HG02938 (cell line): ENCODE results near the gene SRRM1.
"Not testable (repeated sequence)": the region's sequence is repeated elsewhere in the genome, so short reads cannot be mapped to it uniquely, and the experiment has no call there.

Experiments used
- ATAC-seq: cut with Tn5 transposase; IDR thresholded peaks from one replicate; pipeline ENCODE4 v1.9.1; 2021; ENCODE audit warnings: mild to moderate bottlenecking, moderate library complexity; ENCODE audit not compliant: unreplicated experiment

The SRRM1 gene

GRCh38 chr1:24692351-24692980, 49.4 kb downstream of the SRRM1 start:
- no peak for ATAC-seq

GRCh38 chr1:24693827-24694379, 50.8 kb downstream of the SRRM1 start:
- ATAC-seq, result no peak

- no peak for ATAC-seq
Measured at GRCh38 chr1:24694380-24694843, 51.3 kb downstream of the SRRM1 start.

DNA sequence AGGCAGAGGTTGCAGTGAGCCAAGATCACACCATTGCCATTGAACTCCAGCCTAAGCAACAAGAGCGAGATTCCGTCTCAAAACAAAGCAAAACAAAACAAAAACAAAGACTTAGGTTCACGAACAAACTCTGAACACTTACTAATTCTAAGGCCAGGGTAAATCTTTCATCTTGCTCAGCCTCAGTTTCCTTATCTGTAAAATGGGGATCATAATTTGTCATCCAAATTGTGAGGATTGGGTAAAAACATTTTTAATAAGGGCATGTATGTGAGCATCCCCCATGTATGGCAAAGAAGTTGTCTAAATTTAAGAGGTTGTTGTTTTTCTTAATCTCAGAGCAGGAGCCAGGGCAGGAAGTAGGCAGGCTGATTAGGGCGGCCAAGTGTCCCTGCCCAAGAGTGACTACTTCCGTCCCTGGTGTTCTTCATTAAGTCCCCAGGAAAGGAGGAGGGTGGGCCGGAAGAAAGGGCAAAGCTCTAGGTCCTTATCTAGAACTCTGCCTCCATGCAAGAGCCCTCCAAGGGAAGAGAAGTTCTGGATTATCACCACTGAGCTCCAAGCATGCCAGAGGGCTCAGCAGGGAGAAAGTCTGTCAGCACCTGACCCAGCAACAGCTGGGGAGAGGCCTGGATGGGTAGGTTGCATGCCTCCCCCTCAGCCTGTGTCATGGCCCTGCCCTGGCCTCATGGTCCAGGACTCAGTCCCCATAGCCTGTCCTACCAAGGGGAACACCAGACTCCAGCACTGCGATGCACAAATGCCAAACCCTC, 52.3 kb downstream of the SRRM1 start:
- ATAC-seq, result no peak

DNA sequence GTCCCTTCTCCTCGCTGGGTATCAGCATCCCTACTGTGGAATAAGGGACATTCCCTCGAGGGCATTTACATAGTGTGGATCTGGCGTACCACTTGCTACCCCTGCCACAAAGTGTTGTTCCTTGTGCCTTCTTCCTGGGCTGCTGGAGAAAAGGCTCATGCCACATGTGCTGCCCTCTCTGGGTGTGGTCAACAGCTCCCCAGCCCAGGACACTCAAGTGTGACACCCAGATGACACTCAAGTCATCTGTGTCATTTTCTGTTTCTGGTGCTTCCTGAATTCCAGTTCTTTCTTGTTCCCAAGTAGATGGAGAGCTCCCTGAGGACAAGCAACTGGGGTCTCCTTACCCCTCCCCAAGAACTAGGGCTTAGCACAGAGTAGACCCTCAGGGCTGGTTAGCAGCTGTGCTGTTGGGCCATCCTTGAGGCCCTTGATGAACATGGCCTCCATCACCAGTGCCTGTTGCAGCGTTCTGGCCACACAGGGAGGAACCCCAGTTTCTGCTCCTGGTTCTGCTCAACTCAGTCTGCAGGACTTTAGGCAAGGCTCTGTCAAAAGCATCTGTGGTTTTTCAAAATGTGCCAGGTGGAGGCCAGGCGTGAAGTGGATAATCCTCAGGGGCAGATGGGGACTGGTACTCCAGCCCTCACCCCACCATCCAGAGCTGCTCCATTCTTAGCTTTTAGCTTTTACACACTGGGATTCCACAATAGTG, 53.1 kb downstream of the SRRM1 start:
- no peak for ATAC-seq

DNA sequence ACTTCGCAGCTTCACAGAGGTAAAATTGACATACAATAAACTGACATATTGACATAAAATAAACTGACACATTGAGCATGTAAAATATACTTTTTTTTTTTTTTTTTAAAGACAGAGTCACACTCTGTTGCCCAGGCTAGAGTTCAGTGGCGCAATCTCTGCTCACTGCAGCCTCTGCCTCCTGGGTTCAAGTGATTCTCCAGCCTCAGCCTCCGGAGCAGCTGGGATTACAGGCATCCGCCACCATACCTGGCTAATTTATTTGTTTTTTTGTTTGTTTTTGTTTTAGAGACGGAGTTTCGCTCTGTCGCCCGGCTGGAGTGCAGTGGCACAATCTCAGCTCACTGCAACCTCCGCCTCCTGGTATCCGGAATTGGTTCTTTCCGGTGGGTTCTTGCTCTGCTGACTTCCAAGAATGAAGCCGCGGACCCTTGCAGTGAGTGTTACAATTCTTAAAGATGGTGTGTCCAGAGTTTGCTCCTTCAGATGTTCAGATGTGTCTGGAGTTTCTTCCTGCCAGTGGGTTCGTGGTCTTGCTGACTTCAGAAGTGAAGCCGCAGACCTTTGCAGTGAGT, 53.7 kb downstream of the SRRM1 start:
- ATAC-seq, result no peak

DNA sequence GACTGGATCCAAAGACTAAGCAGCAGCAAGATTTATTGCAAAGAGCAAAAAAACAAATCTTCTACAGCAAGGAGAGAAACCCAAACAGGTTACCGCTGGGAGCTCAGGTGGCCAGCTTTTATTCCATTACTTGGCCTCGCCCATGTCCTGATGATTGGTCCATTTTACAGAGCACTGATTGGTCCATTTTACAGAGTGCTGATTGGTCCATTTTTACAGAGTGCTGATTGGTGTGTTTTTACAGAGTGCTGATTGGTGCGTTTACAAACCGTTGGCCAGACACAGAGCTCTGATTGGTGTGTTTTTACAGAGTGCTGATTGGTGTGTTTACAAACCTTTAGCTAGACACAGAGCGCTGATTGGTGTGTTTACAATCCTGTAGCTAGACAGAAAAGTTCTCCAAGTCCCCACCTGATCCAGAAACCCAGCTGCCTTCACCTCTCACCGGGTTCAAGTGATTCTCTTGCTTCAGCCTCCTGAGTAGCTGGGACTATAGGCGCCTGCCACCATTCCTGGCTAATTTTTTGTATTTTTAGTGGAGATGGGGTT, 54.4 kb downstream of the SRRM1 start:
- not testable (repeated sequence) for ATAC-seq

GRCh38 chr1:24698326-24698725, 55.2 kb downstream of the SRRM1 start:
- ATAC-seq, result not testable (repeated sequence)

DNA sequence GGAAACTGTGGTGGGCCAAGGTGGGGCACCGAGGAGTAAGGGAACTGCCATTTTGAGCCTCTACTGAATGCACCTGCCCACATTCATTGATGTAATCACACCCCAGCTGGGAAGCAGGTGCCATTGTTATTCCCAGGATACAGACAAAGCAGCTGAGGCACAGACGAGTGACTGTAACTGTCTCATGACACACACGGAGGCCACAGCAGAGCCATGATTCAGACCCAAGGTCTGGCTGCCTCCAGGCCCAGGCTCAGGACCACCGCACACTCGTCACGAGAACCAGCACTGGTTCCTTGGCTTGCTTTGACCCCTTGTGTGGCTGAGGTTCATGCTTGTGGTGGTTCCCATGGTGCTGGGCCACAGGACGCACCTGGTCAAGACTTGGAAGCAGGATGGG, 56.5 kb downstream of the SRRM1 start:
- no peak for ATAC-seq

- no peak for ATAC-seq
Measured at GRCh38 chr1:24702511-24703293, 59.6 kb downstream of the SRRM1 start.

DNA sequence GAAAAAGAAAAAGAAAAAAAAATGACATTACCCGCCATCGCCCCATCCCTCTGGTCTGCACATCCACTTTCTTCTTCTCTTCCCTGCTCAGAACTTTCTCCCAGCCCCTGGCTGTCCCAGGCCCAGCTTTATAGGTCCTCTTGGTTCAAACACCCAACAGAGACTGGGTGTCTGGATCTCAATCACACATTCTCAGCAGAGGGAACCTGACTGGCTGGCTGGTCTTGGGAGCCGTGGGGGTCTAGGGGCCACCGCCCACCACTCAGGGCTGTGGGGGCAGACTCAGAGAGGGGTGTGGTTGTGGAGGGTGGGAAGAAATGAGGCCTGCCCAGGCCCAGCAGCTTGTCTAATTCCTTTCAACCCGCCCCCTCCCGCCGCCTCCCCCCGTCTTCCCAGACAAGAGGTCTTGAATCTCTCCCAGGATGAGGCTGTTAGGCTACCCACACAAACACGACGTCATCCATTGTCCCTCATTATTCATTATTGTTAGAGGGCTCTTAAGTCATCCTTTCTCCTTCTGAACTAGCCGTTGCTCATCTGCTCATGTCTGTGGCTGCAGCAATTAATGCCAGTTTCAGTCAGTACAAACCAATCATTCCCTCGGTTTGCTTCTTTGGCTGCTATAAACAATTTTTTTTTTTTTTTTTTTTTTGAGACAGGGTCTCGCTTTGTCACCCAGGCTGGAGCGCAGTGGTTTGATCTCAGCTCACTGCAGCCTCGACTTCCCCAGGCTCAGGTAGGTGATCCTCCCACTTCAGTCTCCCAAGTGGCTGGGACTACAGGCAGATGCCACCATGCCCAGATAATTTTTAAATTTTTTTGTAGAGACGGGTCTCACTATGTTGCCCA, 61.5 kb downstream of the SRRM1 start:
- no peak for ATAC-seq

GRCh38 chr1:24705260-24706073, 62.4 kb downstream of the SRRM1 start:
- ATAC-seq, result no peak

DNA sequence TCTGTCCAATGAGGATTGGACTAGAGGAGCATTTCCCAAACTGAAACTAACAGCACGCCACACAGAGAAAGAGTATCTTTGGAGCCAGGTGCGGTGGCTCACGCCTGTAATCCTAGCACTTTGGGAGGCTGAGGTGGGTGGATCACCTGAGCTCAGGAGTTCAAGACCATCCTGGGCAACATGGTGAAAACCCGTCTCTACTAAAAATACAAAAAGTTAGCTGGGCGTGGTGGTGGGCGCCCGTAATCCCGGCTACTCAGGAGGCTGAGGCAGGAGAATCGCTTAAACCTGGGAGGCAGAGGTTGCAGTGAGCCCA, 62.9 kb downstream of the SRRM1 start:
- not testable (repeated sequence) for ATAC-seq

DNA sequence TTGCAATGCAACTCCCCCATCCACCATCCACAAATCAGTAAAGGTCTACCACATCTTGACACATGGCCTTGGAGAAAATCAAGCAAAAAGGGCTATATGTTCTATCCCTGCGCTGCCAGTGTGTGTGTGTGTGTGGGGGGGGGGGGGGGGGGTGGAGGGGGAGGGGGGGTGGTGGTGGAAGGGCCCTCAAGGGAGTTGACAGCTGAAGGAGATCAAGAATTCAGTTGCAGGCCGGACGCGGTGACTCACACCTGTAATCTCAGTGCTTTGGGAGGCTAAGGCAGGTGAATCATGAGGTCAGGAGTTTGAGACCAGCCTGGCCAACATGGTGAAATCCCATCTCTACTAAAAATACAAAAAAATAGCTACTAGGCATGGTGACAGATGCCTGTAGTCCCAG, 64.6 kb downstream of the SRRM1 start:
- no peak for ATAC-seq

DNA sequence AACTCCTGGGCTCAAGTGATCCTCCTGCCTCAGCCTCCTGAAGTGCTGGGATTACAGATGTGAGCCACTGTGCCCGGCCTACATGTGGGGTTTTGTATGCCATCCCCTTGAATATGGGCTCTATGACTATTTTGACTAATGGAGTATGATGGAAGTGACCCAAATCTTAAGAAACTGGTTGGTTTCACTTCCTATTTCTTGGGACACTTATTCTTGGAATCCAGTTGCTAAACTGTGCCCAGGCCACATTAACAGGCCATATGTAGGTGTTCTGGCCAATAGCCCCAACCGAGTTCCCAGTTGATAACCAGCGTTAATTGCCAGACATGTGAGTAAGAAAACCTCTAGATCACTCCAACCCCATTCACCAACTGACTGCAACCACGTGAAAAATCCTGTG, 65.8 kb downstream of the SRRM1 start:
- no peak for ATAC-seq

GRCh38 chr1:24709791-24710441, 66.8 kb downstream of the SRRM1 start:
- ATAC-seq, result no peak

GRCh38 chr1:24711329-24711728, 68.2 kb downstream of the SRRM1 start:
- ATAC-seq, result no peak

DNA sequence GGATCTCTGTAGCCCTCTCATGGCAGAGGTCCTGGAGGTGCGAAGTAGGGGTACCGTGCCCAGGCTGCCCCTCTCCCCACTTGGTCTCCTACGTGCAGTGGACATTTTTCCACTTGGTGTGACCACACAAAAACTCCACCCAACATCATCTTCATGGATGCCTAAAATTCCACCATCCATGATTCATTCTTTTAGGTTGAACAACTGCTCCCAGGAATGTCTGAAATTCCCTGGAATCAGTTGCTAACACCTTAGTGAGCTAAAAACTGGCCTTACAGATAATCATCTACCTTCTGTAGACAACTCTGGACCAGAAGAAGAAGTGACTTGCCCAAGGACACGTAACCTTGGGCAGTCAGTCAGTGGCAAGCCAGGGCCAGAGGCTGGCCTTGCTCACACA, 70.1 kb downstream of the SRRM1 start:
- ATAC-seq, result no peak
